Measurements from ENCODE around the gene TPSG1.
"Not testable (repeated sequence)": the region's sequence is repeated elsewhere in the genome, so short reads cannot be mapped to it uniquely, and the experiment has no call there.

TPSG1 gene

DNA sequence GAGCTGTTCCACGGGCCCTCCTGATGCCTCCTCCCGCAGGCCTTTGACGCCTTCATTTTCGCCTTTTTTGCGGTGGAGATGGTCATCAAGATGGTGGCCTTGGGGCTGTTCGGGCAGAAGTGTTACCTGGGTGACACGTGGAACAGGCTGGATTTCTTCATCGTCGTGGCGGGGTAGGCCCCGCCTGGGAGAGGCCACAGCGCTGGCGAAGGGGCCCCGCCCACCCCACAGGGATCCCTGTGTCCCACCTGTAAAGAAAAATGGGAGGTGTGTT lies 29.7 kb downstream of the TPSG1 start:
- no peak for DNase-seq (ENCODE audit: low read depth, low spot score)

DNA sequence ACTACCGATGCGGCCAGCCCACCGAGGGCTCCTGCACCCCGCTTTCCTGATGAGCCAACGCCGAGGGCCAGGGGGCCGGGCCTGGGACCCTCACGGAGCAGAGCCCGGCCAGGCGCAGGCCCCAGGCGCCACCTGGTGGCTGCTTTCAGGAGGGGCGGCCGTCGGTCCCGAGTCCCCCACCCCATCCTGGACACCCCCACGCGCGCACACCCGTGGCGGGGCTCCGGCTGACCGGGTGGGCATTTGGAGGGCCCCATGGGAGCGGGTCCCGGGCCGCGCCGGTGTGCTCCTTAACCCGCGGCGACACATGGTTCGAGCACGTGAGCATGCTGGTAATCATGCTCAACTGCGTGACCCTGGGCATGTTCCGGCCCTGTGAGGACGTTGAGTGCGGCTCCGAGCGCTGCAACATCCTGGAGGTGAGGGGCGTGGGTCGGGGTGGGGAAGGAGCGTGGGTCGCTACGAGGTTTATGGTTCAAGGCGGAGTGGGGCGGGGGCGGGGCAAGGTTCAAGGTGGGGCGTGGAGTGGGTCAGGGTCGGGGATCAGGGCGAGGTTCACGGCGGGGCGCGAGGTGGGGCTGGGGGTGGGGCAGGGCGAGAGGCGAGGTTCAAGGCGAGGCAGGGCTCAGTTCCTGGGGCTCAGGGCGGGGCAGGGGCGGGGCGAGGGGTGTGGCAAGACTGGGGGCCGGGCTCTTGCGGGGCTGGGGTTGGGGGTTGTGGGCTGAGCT lies 30.2 kb downstream of the TPSG1 start:
- peak; percentile 47 for DNase-seq (ENCODE audit: low read depth, low spot score)

DNA sequence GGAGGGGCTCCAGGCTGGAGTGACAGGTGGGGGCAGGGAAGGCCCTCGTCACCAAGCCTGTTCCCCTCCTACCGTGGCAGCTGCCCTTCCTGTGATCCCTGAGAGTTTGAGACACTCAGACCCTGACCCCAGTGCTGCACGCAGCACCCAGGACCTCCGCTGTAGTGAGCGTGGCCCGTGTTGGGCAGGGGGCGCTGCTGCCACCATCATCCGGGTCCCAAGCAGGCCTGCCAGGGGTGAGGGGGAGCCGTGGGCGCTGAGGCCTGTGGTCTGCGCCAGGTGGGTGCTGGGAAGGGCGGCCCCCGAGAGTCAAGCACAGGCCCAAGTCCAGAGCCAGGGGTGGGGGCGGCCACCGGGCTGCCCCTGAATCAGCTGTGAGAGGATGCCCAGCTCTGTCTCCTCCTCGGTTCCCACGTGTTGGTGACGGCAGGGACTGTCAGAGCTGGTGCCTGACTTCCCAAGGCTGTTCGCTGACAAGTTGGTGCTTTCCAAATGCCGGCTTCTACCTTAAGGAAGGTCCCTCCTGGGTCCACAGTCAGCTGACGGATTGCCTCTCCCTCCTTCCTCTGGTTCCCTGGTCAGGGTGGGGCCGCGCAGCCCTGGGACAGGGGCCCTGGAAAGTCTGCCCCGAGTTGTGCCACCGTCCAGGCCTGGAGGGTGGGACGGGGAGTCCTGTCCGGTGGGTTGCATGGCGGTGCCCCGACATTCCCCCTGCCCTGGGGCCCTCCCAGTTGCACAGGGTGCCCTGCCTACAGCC lies 31.1 kb downstream of the TPSG1 start:
- no peak for DNase-seq (ENCODE audit: low read depth, low spot score)

DNA sequence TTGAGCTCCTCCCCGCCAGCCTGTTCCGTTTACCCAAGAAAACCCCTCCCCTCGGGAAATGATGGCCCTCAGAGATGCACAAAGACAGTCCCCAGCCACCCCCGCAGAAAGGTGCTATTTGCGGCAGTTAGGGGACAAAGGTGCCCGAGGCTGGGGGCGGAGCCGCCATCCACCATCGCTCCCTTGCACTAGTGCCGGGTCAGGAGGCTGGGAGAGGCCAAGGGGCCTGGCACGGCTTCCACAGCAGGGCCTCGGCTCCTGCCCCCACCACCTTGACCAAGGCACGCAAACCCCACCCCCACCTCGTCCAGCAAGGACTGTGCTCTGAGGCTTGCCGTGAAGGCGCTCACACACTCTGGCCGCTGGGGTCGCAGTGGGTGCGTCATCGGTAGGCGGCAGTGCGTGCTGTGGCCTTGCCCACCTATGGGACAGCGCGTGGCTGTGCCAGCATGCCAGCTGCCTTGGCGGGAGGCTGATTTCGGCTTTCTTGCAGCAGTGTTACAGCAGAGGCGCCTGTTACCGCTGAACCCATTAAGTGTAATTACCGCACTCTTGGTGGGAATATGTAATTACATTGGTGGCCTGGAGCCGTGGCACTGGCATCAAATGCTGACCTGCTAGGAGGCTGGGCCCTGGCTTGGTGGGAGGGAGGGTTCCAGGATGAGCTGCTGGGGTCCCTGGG lies 31.8 kb downstream of the TPSG1 start:
- peak; percentile 50 for DNase-seq (ENCODE audit: low read depth, low spot score)

- no peak for DNase-seq (ENCODE audit: low read depth, low spot score)
Observed at GRCh38 chr16:1192384-1193073, 32.5 kb downstream of the TPSG1 start.

GRCh38 chr16:1190789-1191188 lies 34.3 kb downstream of the TPSG1 start:
- not testable (repeated sequence) for DNase-seq (ENCODE audit: low read depth, low spot score)

GRCh38 chr16:1189455-1189854 lies 35.6 kb downstream of the TPSG1 start:
- DNase-seq (ENCODE audit: low read depth, low spot score): no peak

DNA sequence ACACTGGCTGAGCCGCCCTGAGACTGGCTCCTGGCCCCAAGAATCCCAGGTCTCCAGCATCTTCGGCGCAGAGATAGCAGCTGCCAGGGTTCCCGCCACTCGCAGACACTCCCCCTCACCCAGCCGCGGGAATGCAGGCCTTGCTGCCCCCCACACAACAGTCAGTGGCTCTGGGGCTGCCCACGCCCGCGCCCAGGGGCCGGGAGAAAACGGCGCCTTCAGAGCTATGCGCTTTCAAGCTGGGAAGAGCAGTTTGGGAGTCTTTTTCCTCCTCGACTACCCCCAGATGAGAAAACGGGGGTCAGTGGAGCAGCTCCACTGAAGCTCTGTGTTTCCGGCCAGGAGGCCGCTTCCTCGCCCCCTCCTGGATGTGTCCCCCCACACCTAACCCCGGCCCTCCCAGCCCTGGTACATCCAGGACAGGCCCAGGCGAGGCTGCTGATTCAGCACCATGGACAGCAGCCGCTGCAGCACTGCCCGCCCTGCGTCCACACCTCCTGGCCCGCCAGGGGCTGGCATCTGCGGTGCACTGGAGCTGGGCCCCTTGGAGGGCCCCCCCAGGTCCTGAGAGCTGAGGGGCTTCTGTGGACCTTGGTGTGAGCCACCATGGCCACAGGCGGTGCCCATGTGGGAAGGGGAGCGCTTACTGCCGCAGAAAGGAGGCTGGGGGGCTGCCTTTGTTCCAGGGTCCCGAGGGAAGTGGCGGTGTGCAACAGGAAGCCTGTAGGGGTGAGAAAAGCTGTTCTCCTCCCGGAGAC lies 36.5 kb downstream of the TPSG1 start:
- DNase-seq (ENCODE audit: low read depth, low spot score): peak; percentile 76

DNA sequence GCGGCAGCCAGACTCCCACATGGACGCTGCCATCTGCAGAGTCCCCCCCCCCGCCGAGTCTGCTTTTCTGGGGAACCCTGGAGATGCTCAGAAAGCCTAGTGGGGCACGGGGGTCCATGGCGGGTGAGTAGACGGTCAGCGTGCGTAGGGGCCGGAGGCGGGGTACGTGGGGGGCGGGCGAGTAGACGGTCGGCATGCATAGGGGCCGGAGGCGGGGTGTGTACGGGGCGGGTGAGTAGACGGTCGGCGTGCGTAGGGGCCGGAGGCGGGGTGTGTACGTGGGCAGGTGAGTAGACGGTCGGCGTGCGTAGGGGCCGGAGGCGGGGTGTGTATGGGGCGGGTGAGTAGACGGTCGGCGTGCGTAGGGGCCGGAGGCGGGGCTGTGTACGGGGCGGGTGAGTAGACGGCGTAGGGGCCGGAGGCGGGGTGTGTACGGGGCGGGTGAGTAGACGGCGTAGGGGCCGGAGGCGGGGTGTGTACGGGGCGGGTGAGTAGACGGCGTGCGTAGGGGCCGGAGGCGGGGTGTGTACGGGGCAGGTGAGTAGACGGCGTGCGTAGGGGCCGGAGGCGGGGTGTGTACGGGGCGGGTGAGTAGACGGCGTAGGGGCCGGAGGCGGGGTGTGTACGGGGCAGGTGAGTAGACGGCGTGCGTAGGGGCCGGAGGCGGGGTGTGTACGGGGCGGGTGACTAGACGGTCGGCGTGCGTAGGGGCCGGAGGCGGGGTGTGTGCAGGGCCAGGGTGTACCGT lies 39.4 kb downstream of the TPSG1 start:
- DNase-seq (ENCODE audit: low read depth, low spot score): not testable (repeated sequence)

DNA sequence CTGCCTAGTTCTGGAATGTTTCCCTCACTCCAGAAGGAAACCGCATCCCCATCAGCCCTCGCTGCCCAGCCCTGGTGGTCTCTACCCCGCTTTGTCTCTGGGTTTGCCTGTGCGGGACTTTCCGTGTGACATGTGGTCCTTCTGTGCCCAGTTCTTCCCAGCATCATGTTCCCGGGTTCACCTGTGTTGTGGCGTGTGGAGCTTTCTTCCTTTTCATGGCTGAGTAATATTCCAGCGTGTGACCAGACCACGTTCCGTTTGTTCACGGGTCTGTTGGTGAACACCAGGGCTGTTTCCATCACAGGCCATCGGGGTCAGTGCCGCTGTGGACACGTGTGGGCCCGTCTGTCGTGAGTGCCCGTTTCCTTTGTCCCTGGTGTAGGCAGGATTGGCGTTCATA lies 40.1 kb downstream of the TPSG1 start:
- DNase-seq (ENCODE audit: low read depth, low spot score): no peak

DNA sequence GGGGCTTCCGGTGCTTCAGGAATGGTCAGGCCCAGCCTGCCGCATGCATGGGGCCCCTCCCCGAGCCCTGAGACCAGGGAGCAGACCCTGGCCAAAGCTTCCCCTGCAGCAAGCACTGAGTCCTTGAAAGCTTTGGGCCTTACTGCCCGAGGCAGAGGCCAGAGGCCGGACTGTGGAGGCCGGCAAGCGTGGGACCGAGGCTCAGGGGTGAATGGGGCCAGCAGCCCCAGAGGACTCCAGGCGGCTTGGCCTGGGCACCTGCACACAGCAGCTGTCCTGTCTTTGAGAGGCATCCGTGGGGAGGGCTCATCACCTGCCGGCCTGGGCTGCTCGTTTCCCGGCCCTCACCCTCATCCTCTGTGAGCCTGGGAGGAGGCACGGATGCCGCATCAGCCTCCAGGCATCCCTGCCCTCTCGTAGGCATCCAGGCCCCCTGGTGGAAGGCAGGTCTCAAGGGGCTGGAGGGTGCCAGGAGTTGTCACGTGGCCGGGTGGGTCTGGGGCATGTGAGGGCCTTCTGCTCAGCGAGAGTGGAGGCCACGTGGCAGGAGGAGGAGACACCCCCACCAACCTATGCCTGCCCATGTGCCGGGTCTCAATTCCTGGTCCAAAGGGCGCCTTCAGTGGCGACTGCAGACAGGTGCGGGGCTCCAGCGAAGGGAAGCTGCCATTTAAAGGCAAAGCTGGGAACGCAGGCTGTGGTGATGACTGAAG lies 40.8 kb downstream of the TPSG1 start:
- no peak for DNase-seq (ENCODE audit: low read depth, low spot score)

DNA sequence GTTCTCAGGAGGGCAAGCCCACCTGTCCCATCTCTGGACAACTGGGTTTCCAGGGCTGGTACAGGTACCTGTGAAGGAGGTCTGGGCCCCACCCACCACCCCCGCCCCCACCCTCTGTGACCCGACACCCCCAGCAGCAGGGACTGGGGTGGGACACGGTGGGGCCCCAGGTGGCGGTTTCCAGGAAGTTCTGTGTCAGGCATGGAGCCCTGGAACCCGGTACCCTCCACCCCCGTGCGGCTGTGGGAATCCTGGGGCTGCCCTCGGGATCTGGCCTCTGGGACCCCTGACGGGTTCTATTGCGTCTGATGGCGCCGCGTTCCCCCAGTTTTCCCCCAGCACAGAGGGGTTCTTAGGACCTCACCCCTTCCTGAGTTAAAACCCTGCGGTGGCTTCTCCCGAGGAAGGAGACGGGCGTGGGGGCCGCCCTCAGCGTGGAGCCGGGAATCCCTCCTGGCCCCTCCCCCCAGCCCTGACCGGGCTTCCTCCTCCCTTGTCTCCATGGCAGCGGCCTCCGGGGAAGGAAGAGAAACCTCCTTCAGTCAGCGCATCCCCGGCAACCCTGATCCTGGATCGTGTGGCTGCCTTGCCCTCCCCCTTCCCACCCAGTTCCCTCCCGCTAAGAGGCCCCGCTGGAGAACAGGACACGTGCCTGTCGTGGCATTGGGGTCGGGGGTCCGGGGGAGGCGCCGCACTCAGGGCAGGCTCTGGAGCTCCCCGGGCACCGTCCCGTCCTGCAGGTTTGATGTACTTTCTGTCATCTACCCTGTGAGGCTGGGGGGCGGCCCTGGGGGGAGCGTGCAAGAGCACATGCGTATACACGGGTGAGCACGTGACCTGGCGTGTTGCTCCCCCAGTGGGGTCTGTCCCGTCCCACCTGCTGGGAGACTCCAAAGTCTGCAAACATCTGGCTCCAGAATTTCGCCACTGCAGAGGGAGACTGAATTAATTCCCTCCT lies 41.8 kb downstream of the TPSG1 start:
- DNase-seq (ENCODE audit: low read depth, low spot score): no peak

DNA sequence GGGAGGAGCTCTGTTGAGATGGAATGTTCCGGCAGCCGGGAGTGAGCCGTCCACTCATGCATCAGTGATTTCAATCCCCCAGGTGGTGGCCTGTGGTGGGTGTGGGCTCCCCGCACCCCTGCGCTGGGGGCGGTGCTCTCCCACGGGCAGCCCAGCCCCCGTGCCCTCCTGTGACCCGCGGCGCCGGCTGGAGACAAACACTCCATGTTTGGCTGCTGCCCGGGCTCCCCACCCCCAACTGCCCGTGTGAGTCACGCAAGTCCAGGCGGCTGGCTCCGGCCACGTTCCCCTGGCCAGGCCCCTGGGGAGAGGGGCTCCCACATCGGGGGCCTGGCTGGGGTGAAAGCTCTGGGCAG lies 42.8 kb downstream of the TPSG1 start:
- no peak for DNase-seq (ENCODE audit: low read depth, low spot score)

- DNase-seq (ENCODE audit: low read depth, low spot score): no peak
Observed at GRCh38 chr16:1181404-1182315, 43.4 kb downstream of the TPSG1 start.

GRCh38 chr16:1180549-1181403 lies 44.3 kb downstream of the TPSG1 start:
- no peak for DNase-seq (ENCODE audit: low read depth, low spot score)

DNA sequence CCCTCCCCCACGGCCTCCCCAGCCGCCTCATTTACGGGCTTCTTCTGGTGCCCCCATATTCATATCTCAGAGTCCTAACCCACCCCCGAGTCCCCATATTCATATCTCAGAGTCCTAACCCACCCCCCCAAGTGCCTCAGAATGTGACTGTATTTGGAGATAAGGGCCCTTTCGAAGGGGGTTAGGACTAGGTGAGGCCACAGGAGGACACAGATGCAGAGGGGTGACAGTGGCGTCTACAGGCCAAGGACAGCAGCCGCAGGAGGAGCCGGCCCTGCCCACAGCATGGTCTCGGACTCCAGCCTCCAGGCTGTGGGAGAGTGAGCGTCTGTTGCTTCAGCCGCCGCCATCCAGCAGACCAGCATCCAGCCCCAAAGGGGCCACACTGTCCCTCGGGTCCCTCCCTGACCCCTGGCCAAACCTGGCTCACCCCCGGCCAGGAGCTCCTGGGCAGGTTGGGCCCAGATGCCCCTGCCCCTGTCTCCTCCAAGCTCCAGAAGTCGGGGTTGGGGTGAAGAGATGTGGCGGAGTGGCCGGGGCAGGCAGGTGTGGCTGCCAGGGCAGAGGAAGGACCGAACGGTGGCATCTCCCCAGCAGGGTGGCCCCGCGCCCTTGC lies 46.7 kb downstream of the TPSG1 start:
- DNase-seq (ENCODE audit: low read depth, low spot score): no peak

DNA sequence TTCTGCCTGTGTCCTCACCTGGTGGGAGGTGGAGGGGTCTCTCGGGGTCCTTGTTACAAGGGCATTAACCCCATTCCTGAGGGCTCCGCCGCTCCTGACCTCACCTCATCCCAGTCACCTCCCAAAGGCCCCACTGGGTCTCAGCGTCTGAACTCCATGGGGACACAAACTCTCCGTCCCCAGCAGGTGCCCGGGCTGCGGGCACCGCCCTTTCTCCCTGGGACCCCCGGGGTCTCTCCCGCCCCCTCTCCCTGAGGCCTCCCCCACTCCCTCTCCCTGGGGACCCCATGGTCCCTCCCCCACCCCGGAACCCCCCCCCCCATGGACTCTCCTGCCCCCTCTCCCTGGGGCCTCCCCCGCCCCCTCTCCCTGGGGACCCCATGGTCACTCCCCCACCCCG lies 47.3 kb downstream of the TPSG1 start:
- DNase-seq (ENCODE audit: low read depth, low spot score): no peak
